COLO668 (cell line): ENCODE data around the gene GJA1.
"Not testable (repeated sequence)": the region's sequence is repeated elsewhere in the genome, so short reads cannot be mapped to it uniquely, and the experiment has no call there.

Experiments used
- DNase-seq: peaks from one replicate; lab custom pipeline; 2025; ENCODE audit not compliant: unreplicated experiment; lab: John Stamatoyannopoulos, UW

The GJA1 gene

GRCh38 chr6:121435444-121436069, at the start of gene GJA1:
TSS of gene GJA1 (plus strand) at chr6:121435646. CDS start at chr6:121446848, 11,202 bp downstream.
- no peak for DNase-seq

- not testable (repeated sequence) for DNase-seq
These were observed 48.9 kb upstream of the GJA1 start for GRCh38 chr6:121386551-121386950.

GRCh38 chr6:121389419-121389818, 46.0 kb upstream of the GJA1 start:
- DNase-seq: no peak

- no peak for DNase-seq
These were observed 41.5 kb upstream of the GJA1 start for GRCh38 chr6:121393731-121394505.

GRCh38 chr6:121395736-121396135, 39.7 kb upstream of the GJA1 start:
- no peak for DNase-seq

GRCh38 chr6:121397188-121397587, 38.3 kb upstream of the GJA1 start:
- not testable (repeated sequence) for DNase-seq

GRCh38 chr6:121398127-121398526, 37.3 kb upstream of the GJA1 start:
- DNase-seq: no peak

GRCh38 chr6:121399966-121400365, 35.5 kb upstream of the GJA1 start:
- DNase-seq: no peak

- DNase-seq: no peak
These were observed 31.5 kb upstream of the GJA1 start for GRCh38 chr6:121403964-121404363.

GRCh38 chr6:121405306-121405705, 30.1 kb upstream of the GJA1 start:
- DNase-seq: no peak

GRCh38 chr6:121408321-121408720, 27.1 kb upstream of the GJA1 start:
- DNase-seq: no peak

- DNase-seq: no peak
These were observed 21.6 kb upstream of the GJA1 start for GRCh38 chr6:121413879-121414278.

- no peak for DNase-seq
These were observed 17.1 kb upstream of the GJA1 start for GRCh38 chr6:121418346-121418745.

- no peak for DNase-seq
These were observed 8.8 kb upstream of the GJA1 start for GRCh38 chr6:121426686-121427085.

- DNase-seq: no peak
These were observed 6.3 kb upstream of the GJA1 start for GRCh38 chr6:121428872-121429756.

- no peak for DNase-seq
These were observed 4.7 kb upstream of the GJA1 start for GRCh38 chr6:121430514-121431460.

GRCh38 chr6:121431776-121432175, 3.7 kb upstream of the GJA1 start:
- DNase-seq: not testable (repeated sequence)

- DNase-seq: no peak
These were observed 1.2 kb upstream of the GJA1 start for GRCh38 chr6:121434037-121434770.

GRCh38 chr6:121436274-121436857, 920 bp downstream of the GJA1 start:
- no peak for DNase-seq
